ENCODE data around the gene REN. TPM values are rescaled to one million over a fixed set of nuclear protein-coding genes. Genes with fewer than 3 reads are reported as not detected.
A peak's percentile ranks its signal among the peaks of the same experiment; 100 is the strongest.

REN gene
- total RNA-seq, 1 experiment from 2014 or later, result not detected

DNA sequence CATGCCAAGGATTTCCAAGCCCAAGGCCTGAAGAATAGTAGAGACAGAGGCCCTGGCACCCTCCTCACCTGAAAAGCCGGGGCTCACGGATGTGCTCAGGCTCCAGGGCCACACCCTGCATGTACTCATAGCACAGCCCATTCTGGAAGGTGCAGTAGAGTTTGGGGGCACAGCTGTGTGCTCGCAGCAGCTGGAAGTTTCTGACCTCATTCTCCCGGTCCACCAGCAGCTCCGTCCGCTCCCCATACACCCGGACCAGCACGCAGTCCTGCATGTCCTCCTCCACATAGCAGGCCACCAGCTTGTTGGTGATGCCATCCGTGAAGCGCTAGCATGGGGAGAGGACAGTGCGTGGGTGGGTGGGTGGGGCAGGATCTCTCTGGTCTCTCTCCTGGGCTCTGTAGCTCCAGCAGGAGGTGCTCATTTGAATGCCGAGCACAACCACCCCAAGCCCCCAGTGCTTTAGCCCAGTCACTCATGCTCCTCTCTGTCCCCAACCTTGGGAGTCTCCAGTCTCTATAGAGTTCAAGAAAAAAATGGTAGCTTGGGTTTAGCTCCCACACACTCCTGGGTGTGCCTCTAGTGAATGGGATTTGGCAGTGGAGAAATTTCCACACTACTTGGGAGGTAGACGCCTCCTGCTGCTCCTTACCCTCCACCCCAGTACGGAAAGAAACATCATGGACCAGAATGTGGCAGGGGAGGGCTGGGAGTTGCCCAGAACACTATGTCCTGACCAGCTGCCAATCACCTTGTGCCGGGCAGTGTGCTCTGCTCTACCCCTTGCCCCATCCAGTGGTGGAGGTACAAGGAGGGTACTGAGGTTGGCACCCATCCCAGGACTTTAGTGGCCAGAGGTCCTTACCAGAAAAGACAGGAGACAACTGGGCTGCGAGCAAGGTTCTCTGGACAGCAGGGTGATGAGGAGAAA is 16.2 kb downstream of the REN start:
- Histone ChIP-seq H3K27ac (ENCODE audit: insufficient read length, low read depth, low read length) (no peak overlapping the region), H2BK120ac (ENCODE audit: low read depth, low read length, poor library complexity, severe bottlenecking) (no peak overlapping the region), H2BK12ac (ENCODE audit: insufficient read length, low read depth, low read length) (no peak overlapping the region), H3K27me3 (ENCODE audit: insufficient read depth, low read length) (no peaks in the 10 kb centered on the region; the same call in 1 of the 2 replicates), H3K79me2 (ENCODE audit: insufficient read depth, low read length) (no peaks in the 10 kb centered on the region), H4K8ac (replicated peaks; ENCODE audit: insufficient read length, low read depth, low read length) (no peak overlapping the region), H4K5ac (ENCODE audit: insufficient read length, low read depth, low read length) (no peak overlapping the region), H2AK5ac (ENCODE audit: insufficient read length, low read length) (no peak overlapping the region), H4K20me1 (ENCODE audit: control insufficient read depth, insufficient read depth, insufficient read length) (no peaks in the 10 kb centered on the region), H3K9ac (ENCODE audit: extremely low read depth, insufficient read length, low read length) (no peak overlapping the region), H3K18ac (ENCODE audit: insufficient read length, low read depth, low read length) (no peak overlapping the region), H3T11ph (ENCODE audit: low read length) (no peak overlapping the region), H3K56ac (ENCODE audit: insufficient read length, low read depth, low read length) (no peak overlapping the region), H3K79me1 (ENCODE audit: insufficient read depth, low read depth, low read length, poor library complexity, severe bottlenecking) (no peaks in the 10 kb centered on the region), H3K4me2 (ENCODE audit: insufficient read depth, insufficient read length, low read length) (no peak overlapping the region), H2BK20ac (ENCODE audit: low read depth, low read length, poor library complexity, severe bottlenecking) (no peak overlapping the region), H2BK15ac (ENCODE audit: low read depth, low read length) (no peak overlapping the region), H3K23me2 (ENCODE audit: insufficient read length, low read depth, low read length, poor library complexity, severe bottlenecking) (peaks cover 6% of the 10 kb centered on the region), H3K23ac (ENCODE audit: insufficient read length, low read depth, low read length) (no peak overlapping the region), H3K4me1 (ENCODE audit: insufficient read depth, low read length) (peaks cover 4% of the 10 kb centered on the region; the same call in 1 of the 2 replicates), H3K4ac (ENCODE audit: low read depth, low read length) (no peak overlapping the region), H2BK5ac (ENCODE audit: insufficient read length, low read length) (no peak overlapping the region), H3K14ac (ENCODE audit: insufficient read depth, low read length) (no peak overlapping the region), H3K9me3 (ENCODE audit: control insufficient read depth, low read depth, low read length) (no peaks in the 10 kb centered on the region), H4K91ac (ENCODE audit: insufficient read length, low read depth, low read length) (no peak overlapping the region), H2AFZ (ENCODE audit: low read length) (no peak overlapping the region)
- H3K4me3 Mint-ChIP-seq, result peak overlapping the region; percentile 62 to 74; a peak in 4 of 5 replicates
- no CpG with 5 or more reads among the region's 16 CpGs for WGBS (ENCODE audit: extremely low coverage, insufficient read length, low lambda C conversion rate)
- DNase-seq, result no peak
- H3K9me3 Mint-ChIP-seq, result no peaks in the 10 kb centered on the region; a peak in 1 of 5 replicates
- H3K36me3 Mint-ChIP-seq (ENCODE audit: insufficient read depth in 1 of 3, low read depth in 3 of 3), result peaks cover 0 to 5% (median 5%) of the 10 kb centered on the region in 3 experiments; a peak in 3 of 7 replicates
- TF ChIP-seq, protein P1, sequence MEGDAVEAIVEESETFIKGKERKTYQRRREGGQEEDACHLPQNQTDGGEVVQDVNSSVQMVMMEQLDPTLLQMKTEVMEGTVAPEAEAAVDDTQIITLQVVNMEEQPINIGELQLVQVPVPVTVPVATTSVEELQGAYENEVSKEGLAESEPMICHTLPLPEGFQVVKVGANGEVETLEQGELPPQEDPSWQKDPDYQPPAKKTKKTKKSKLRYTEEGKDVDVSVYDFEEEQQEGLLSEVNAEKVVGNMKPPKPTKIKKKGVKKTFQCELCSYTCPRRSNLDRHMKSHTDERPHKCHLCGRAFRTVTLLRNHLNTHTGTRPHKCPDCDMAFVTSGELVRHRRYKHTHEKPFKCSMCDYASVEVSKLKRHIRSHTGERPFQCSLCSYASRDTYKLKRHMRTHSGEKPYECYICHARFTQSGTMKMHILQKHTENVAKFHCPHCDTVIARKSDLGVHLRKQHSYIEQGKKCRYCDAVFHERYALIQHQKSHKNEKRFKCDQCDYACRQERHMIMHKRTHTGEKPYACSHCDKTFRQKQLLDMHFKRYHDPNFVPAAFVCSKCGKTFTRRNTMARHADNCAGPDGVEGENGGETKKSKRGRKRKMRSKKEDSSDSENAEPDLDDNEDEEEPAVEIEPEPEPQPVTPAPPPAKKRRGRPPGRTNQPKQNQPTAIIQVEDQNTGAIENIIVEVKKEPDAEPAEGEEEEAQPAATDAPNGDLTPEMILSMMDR (conservative IDR thresholded peaks at IDR 0.05), result no peak
- H3K4me1 Mint-ChIP-seq, result peaks cover 46 to 52% of the 10 kb centered on the region in 2 experiments
- H3K27ac Mint-ChIP-seq, result peak overlapping the region in 1 of 3 experiments; percentile 57; a peak in 2 of 7 replicates
- H3K27me3 Mint-ChIP-seq (ENCODE audit: low read depth), result peaks cover 39% of the 10 kb centered on the region

All from H9 (cell line).